Naive thymus-derived CD8-positive, alpha-beta T cell (primary cell): ENCODE measurements around the gene KREMEN1. TPM values are rescaled to one million over a fixed set of nuclear protein-coding genes. Genes with fewer than 3 reads are reported as not detected.
A peak's percentile ranks its signal among the peaks of the same experiment; 100 is the strongest.

Source experiments
- ATAC-seq, 2 donors: fragments of 150-1000 bp; cut with Tn5 transposase in 1 of 2; sonication (Bioruptor Pico), chemical (Tn5 transposase) in 1 of 2; 1 replicate in 1 of 2; 2 replicates in 1 of 2; pipeline ENCODE4 v1.10.0; 2021; ENCODE audit warnings: mild to moderate bottlenecking in 2 of 2, moderate library complexity in 2 of 2
- POLR2A ChIA-PET: fragments of 350-600 bp; sonication (Branson Sonifier 250); formaldehyde crosslinking; loops from one replicate; lab custom pipeline; 2021; ENCODE audit warnings: antibody characterized with exemption; lab: Charles Lee
- DNase-seq, 10 donors: peaks; one replicate each; pipeline versions ENCODE4 v3.0.0 to v3.0.0-alpha.2; 2020 to 2022
- H3K27ac Mint-ChIP-seq, 10 donors: one replicate each; pipeline ENCODE4 v1.8.0; 2020 to 2022; ENCODE audit warnings: mild to moderate bottlenecking in 10 of 10, mixed read lengths in 10 of 10, moderate library complexity in 4 of 10, inconsistent platforms in 1 of 10
- H3K27me3 Mint-ChIP-seq, 5 donors: one replicate each; pipeline ENCODE4 v1.8.0; 2021 to 2022; ENCODE audit warnings: mixed read lengths in 5 of 5
- H3K36me3 Mint-ChIP-seq, 3 donors: one replicate each; pipeline ENCODE4 v1.8.0; 2020 to 2022; ENCODE audit warnings: mixed read lengths in 3 of 3, mild to moderate bottlenecking in 2 of 3, inconsistent platforms in 1 of 3
- H3K4me1 Mint-ChIP-seq, 4 donors: one replicate each; pipeline ENCODE4 v1.8.0; 2021 to 2022; ENCODE audit warnings: mixed read lengths in 4 of 4
- H3K4me3 Mint-ChIP-seq, 10 donors: one replicate each; pipeline ENCODE4 v1.8.0; 2020 to 2022; ENCODE audit warnings: mild to moderate bottlenecking in 10 of 10, mixed read lengths in 10 of 10, moderate library complexity in 6 of 10, inconsistent platforms in 1 of 10
- H3K9me3 Mint-ChIP-seq, 9 donors: one replicate each; pipeline ENCODE4 v1.8.0; 2020 to 2022; ENCODE audit warnings: mixed read lengths in 9 of 9, mild to moderate bottlenecking in 3 of 9, inconsistent platforms in 1 of 9, moderate library complexity in 1 of 9
- polyA plus RNA-seq, 3 donors: library from polyadenylated mRNA; unstranded; fragments of 300-500 nt; fragmentation: Illumina TruSeq; gene quantifications; one replicate each; pipeline ENCODE4 v1.2.3, GENCODE V29; 2021
- total RNA-seq, 8 experiments: library from RNA in 2 of 8; stranded (reverse) in 2 of 8; gene quantifications; one replicate each; pipeline ENCODE4 v1.2.3 and lab custom pipeline; 2021 to 2026

KREMEN1 gene
- total and polyA plus RNA-seq, 5 experiments from 2014 or later, result not detected

- no peak for DNase-seq
- H3K36me3 Mint-ChIP-seq, result no peaks in the 10 kb centered on the region
Observed at GRCh38 chr22:29103121-29103520, 30.3 kb downstream of the KREMEN1 start.

DNA sequence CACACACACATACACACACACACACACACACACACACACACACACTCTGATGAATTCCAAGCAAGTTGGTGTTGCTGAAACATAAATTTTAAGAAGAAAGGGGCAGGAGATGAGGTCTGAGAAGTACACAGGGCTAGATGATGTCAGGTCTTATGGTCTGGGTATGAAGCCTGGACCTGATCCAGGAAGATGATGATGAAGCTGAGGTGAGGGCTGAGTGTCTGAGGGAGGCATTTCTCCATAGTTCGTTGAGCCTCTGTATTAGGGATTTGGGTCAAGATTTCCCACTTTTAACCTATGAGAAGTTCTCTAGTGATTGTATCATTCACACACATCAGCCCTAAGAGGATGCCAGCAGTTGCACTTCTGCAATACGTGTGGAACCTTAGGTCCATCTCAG, 32.6 kb downstream of the KREMEN1 start:
- POLR2A ChIA-PET, result no interaction called here
- Mint-ChIP-seq H3K27ac (no peak overlapping the region), H3K9me3 (no peaks in the 10 kb centered on the region), H3K27me3 (peaks cover 7 to 21% (median 10%) of the 10 kb centered on the region in 5 donors), H3K36me3 (no peaks in the 10 kb centered on the region), H3K4me1 (no peaks in the 10 kb centered on the region), H3K4me3 (no peak overlapping the region)
- DNase-seq (no peak), ATAC-seq (no peak)

More at GRCh38 chr22:29103121-29103520, 30.3 kb downstream of the KREMEN1 start:
- Mint-ChIP-seq H3K27me3 (peaks cover 0 to 3% (median 0%) of the 10 kb centered on the region in 5 donors), H3K4me3 (no peak overlapping the region), H3K9me3 (no peaks in the 10 kb centered on the region), H3K4me1 (no peaks in the 10 kb centered on the region), H3K27ac (no peak overlapping the region)
- POLR2A ChIA-PET, result no interaction called here
- ATAC-seq, result no peak

DNA sequence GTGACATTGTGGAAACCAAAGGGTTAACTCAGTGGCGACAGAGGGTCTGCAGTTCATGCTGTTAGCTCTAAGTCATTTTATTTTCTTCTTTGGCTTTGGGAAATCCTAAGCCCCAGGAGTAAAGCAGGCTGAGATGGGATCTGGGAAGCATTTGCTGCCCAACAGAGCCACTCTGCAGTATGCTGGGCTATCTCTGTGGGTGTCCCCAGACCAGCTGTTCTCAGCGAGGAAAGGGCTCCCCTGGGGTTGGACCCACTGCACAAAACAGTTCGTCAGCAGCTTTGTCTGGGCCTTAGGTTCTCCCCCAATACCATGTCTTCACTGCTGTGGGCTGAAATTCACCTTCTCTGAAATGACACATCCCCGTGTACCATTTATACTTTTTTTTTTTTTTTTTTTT, 34.0 kb downstream of the KREMEN1 start:
- Mint-ChIP-seq H3K36me3 (no peaks in the 10 kb centered on the region), H3K27ac (no peak overlapping the region), H3K27me3 (peaks cover 8 to 26% (median 10%) of the 10 kb centered on the region in 5 donors), H3K4me3 (no peak overlapping the region), H3K4me1 (no peaks in the 10 kb centered on the region), H3K9me3 (no peaks in the 10 kb centered on the region)
- POLR2A ChIA-PET, result no interaction called here
- ATAC-seq (no peak), DNase-seq (no peak)

GRCh38 chr22:29108137-29108536, 35.3 kb downstream of the KREMEN1 start:
- H3K36me3 Mint-ChIP-seq, result no peaks in the 10 kb centered on the region
- DNase-seq (no peak), ATAC-seq (no peak)
- POLR2A ChIA-PET, result no interaction called here
- no peaks in the 10 kb centered on the region for H3K9me3 Mint-ChIP-seq
- H3K27me3 Mint-ChIP-seq, result peaks cover 8 to 26% (median 10%) of the 10 kb centered on the region in 5 donors
- H3K4me1 Mint-ChIP-seq, result no peaks in the 10 kb centered on the region
- H3K27ac Mint-ChIP-seq, result no peak overlapping the region
- H3K4me3 Mint-ChIP-seq, result no peak overlapping the region

DNA sequence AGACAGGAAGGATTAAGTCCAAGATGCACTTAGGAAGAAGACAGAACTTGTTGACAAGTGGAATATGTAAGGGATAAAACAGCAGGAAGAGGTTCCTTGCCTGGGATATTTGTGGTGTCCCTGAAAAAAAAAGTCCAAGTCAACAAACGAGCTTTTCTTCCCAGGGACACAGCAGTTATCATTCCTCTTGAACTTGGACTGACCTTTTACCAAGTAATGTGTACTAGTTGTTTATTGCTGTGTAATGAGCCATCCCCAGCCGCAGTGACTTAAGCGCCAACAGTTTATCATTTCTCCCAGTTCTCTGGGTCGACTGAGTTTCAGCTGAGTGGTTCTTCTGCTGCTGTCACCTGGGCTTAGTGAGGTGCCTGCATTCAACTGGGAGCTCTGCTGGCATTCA, 37.0 kb downstream of the KREMEN1 start:
- Mint-ChIP-seq H3K4me3 (no peak overlapping the region), H3K36me3 (no peaks in the 10 kb centered on the region), H3K9me3 (no peaks in the 10 kb centered on the region), H3K27ac (no peak overlapping the region), H3K27me3 (peaks cover 10 to 38% (median 16%) of the 10 kb centered on the region in 5 donors), H3K4me1 (no peaks in the 10 kb centered on the region)
- ATAC-seq (no peak), DNase-seq (no peak)
- POLR2A ChIA-PET, result no interaction called here

DNA sequence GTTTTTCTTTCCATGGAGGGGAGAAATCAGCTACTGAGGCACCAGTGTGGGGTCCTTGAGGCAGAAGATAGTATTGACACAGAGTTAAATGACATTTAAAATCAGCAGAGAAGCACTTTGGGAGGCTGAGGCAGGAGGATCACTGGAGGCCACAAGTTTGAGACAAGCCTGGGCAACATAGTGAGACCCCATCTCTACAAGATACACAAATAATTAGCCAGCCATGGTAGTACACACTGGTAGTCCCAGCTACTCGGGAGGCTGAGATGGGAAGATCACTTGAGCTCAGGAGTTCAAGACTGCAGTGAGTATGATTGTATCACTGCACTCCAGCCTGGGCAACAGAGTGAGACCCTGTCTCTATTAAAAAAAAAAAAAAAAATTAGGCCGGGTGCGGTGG, 38.1 kb downstream of the KREMEN1 start:
- no peaks in the 10 kb centered on the region for H3K9me3 Mint-ChIP-seq
- DNase-seq, result no peak
- no peak for ATAC-seq
- no peaks in the 10 kb centered on the region for H3K4me1 Mint-ChIP-seq
- no peak overlapping the region for H3K27ac Mint-ChIP-seq
- H3K36me3 Mint-ChIP-seq, result no peaks in the 10 kb centered on the region
- H3K27me3 Mint-ChIP-seq, result peaks cover 10 to 49% (median 23%) of the 10 kb centered on the region in 5 donors
- H3K4me3 Mint-ChIP-seq, result no peak overlapping the region
- POLR2A ChIA-PET, result no interaction called here

GRCh38 chr22:29112121-29112520, 39.3 kb downstream of the KREMEN1 start:
- DNase-seq (no peak), ATAC-seq (no peak)
- POLR2A ChIA-PET, result no interaction called here
- H3K4me3 Mint-ChIP-seq, result no peak overlapping the region
- H3K27ac Mint-ChIP-seq, result no peak overlapping the region
- H3K4me1 Mint-ChIP-seq, result no peaks in the 10 kb centered on the region
- H3K27me3 Mint-ChIP-seq, result peaks cover 15 to 61% (median 28%) of the 10 kb centered on the region in 5 donors
- H3K36me3 Mint-ChIP-seq, result peaks cover 0 to 5% (median 0%) of the 10 kb centered on the region in 3 donors
- peaks cover 0 to 2% (median 0%) of the 10 kb centered on the region in 9 donors for H3K9me3 Mint-ChIP-seq

- POLR2A ChIA-PET, result no interaction called here
- Mint-ChIP-seq H3K4me1 (no peaks in the 10 kb centered on the region), H3K36me3 (peaks cover 0 to 5% (median 0%) of the 10 kb centered on the region in 3 donors), H3K27ac (no peak overlapping the region), H3K27me3 (peaks cover 15 to 64% (median 28%) of the 10 kb centered on the region in 5 donors), H3K9me3 (peaks cover 0 to 2% (median 0%) of the 10 kb centered on the region in 9 donors), H3K4me3 (no peak overlapping the region)
- ATAC-seq (no peak), DNase-seq (no peak)
Observed at GRCh38 chr22:29112681-29113080, 39.8 kb downstream of the KREMEN1 start.

- no peak overlapping the region for H3K4me3 Mint-ChIP-seq
- POLR2A ChIA-PET, result no interaction called here
- no peaks in the 10 kb centered on the region for H3K4me1 Mint-ChIP-seq
- H3K27ac Mint-ChIP-seq, result no peak overlapping the region
- H3K9me3 Mint-ChIP-seq, result peaks cover 0 to 4% (median 0%) of the 10 kb centered on the region in 9 donors
- peaks cover 0 to 5% (median 0%) of the 10 kb centered on the region in 3 donors for H3K36me3 Mint-ChIP-seq
- ATAC-seq, result no peak
- H3K27me3 Mint-ChIP-seq, result peaks cover 20 to 70% (median 35%) of the 10 kb centered on the region in 5 donors
- no peak for DNase-seq
Observed at GRCh38 chr22:29113319-29113718, 40.5 kb downstream of the KREMEN1 start.

DNA sequence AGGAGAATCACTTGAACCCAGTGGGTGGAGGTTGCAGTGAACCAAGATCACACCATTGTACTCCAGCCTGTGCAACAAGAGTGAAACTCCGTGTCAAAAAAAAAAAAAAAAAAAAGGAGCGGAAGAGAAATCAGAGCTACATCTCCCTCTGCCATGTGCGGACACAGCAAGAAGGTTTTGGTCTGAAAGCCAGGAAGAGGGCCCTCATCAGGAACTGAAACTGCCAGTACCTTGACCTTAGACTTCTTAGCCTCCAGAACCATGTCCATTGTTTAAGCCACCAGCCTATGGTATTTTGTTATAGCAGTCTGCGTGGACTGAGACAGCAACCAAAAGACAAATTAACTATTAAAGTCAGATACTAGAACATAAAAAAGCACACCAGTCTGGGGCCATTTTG, 41.6 kb downstream of the KREMEN1 start:
- Mint-ChIP-seq H3K4me3 (no peak overlapping the region), H3K9me3 (peaks cover 0 to 5% (median 1%) of the 10 kb centered on the region in 9 donors), H3K27me3 (peaks cover 18 to 66% (median 31%) of the 10 kb centered on the region in 5 donors), H3K36me3 (peaks cover 0 to 5% (median 0%) of the 10 kb centered on the region in 3 donors), H3K27ac (no peak overlapping the region), H3K4me1 (no peaks in the 10 kb centered on the region)
- DNase-seq, result no peak
- no peak for ATAC-seq
- POLR2A ChIA-PET, result interaction anchor here (0.6 kb wide), 1 partner anchor 53 kb away, joined by 4 read pairs; no protein-coding TSS in a partner anchor

- Mint-ChIP-seq H3K27me3 (peaks cover 18 to 67% (median 34%) of the 10 kb centered on the region in 5 donors), H3K9me3 (peaks cover 0 to 10% (median 6%) of the 10 kb centered on the region in 9 donors), H3K4me1 (peaks cover 0 to 4% (median 0%) of the 10 kb centered on the region in 4 donors), H3K36me3 (peaks cover 2 to 11% (median 3%) of the 10 kb centered on the region in 3 donors), H3K4me3 (no peak overlapping the region), H3K27ac (no peak overlapping the region)
- POLR2A ChIA-PET, result no interaction called here
- ATAC-seq, result no peak
- no peak for DNase-seq
Observed at GRCh38 chr22:29115682-29116288, 43.0 kb downstream of the KREMEN1 start.

DNA sequence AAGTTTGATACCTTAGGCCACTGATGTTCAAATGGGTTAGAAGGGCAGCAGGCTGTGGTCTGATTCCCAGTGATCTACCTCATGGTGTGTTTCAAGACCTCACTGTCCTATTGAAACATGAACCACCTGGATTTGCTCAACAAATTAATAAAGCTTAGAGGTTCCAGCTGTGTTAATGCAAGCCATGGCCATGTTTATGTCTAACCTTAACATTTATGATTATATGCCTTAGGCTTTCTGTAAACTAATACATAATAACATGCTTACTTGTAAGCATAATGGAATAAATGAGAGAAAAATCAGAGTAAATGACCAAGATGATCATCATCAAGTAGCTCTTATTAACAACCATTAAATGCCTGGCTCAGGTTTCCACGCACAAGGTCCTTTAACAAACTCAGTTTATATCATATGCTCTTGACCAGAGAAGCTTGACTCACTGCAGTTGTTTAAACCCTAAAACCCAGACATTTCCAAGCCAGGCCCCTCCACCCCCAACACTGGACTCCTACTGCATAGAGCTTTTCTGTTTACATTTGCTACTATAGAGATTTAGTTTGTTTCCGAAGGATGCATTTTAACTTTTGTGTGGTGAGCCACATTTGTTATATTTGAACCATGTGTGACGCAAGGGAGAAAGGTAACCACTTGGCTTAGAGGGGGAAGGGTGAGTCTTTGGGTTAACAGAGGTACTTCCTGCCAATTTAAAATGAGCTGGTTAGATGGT, 43.7 kb downstream of the KREMEN1 start:
- Mint-ChIP-seq H3K9me3 (peaks cover 0 to 10% (median 6%) of the 10 kb centered on the region in 9 donors), H3K27me3 (peaks cover 18 to 66% (median 34%) of the 10 kb centered on the region in 5 donors), H3K4me3 (no peak overlapping the region), H3K4me1 (peaks cover 0 to 4% (median 0%) of the 10 kb centered on the region in 4 donors), H3K27ac (no peak overlapping the region), H3K36me3 (peaks cover 2 to 11% (median 3%) of the 10 kb centered on the region in 3 donors)
- peak in 1 of 2 donors; percentile 52 for ATAC-seq
- DNase-seq, result peak in 2 of 10 donors; percentile 4 to 21
- POLR2A ChIA-PET, result interaction anchor here (0.6 kb wide), 1 partner anchor 63 kb away, joined by 3 read pairs; no protein-coding TSS in a partner anchor
